ENCODE measurements around the gene ZNF71.

DNA sequence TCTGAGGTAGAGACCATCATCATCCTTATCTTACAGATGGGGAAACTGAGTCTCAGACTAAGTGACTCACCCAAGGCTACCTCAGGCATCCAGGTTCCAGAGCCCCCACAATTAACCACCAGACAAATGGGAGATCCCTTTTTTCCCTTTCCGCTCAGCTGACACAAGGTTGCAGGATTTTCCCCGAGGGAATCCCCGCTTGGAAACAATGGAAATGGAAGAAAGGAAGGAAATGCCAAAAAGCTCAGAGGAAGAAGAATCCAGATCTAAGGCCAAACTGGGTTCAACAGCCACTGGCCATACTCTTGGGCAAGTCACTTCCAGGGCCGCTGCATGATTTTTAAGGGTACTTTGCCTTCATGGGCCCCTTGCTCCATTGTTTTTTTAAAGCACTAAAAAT lies 1.6 kb downstream of the ZNF71 start:
- no peak for TF ChIP-seq POLR2A (IDR thresholded peaks at IDR 0.05)
- TF ChIP-seq CTCF (IDR thresholded peaks at IDR 0.05), result no peak
- no peak for TF ChIP-seq EP300 (IDR thresholded peaks at IDR 0.05)

Measured in upper lobe of left lung (tissue), 4 donors.